Endothelial cell of umbilical vein (primary cell): ENCODE results near the gene JAGN1. TPM values are rescaled to one million over a fixed set of nuclear protein-coding genes. Genes with fewer than 3 reads are reported as not detected.

Experiments
- BruUV-seq: library from RNA; stranded (reverse); fragments of 400-500 nt; replicated peaks from 2 replicates; lab custom pipeline; 2021; lab: Mats Ljungman, UMichigan
- CTCF ChIA-PET: fragments of 300-600, 350-600 bp; sonication (Branson Sonifier 250); formaldehyde crosslinking; loops from one replicate; lab custom pipeline; 2021; ENCODE audit warnings: antibody characterized with exemption, inconsistent platforms; lab: Charles Lee
- POLR2A ChIA-PET: fragments of 300-600, 350-600 bp; sonication (Branson Sonifier 250); formaldehyde crosslinking; loops from one replicate; lab custom pipeline; 2021; ENCODE audit warnings: antibody characterized with exemption, inconsistent platforms; lab: Charles Lee
- DNase-seq: peaks from one replicate; pipeline ENCODE4 v3.0.0-alpha.2; 2011; ENCODE audit warnings: low read depth, low spot score
- FAIRE-seq: peaks from 2 replicates; lab custom pipeline; 2011; peaks lifted over from hg19 to GRCh38; lab: Jason Lieb, UNC
- H2AFZ ChIP-seq: 2 replicates; pipeline ENCODE4 v1.6.0; 2012; ENCODE audit warnings: low read depth, low read length, control low read depth, inconsistent platforms
- H3K27ac ChIP-seq: 2 replicates; pipeline ENCODE4 v1.5.1; 2011; ENCODE audit warnings: low read depth, mild to moderate bottlenecking, control low read depth, low read length, moderate library complexity; ENCODE audit not compliant: insufficient read depth
- H3K27me3 ChIP-seq, 2 experiments: 2 replicates each; pipeline versions ENCODE4 v1.6.0 to v1.6.1; 2011; ENCODE audit warnings: low read length in 2 of 2, mixed read lengths in 1 of 2; ENCODE audit not compliant: control insufficient read depth in 2 of 2, insufficient read depth in 2 of 2
- H3K36me3 ChIP-seq, 2 experiments: 2 replicates in 1 of 2; 3 replicates in 1 of 2; pipeline ENCODE4 v1.5.1; 2011; ENCODE audit warnings: low read length in 2 of 2, mild to moderate bottlenecking in 1 of 2, moderate library complexity in 1 of 2; ENCODE audit not compliant: control insufficient read depth in 2 of 2, insufficient read depth in 2 of 2; ENCODE audit errors: extremely low read depth in 1 of 2
- H3K4me1 ChIP-seq: 3 replicates; pipeline ENCODE4 v1.5.1; 2011; ENCODE audit warnings: mild to moderate bottlenecking, low read length; ENCODE audit not compliant: control insufficient read depth, insufficient read depth; ENCODE audit errors: extremely low read depth
- H3K4me2 ChIP-seq: 2 replicates; pipeline ENCODE4 v1.6.1; 2011; ENCODE audit warnings: low read length, control low read depth, mixed read lengths; ENCODE audit not compliant: insufficient read depth
- H3K4me3 ChIP-seq, 3 experiments: fragments of 200-600 bp in 1 of 3; sonication (generic), shearing (Covaris generic) in 1 of 3; replicated peaks in 1 of 3; 2 replicates each; pipeline ENCODE4 v1.5.1; 2011 to 2016; ENCODE audit warnings: control low read depth in 3 of 3, low read length in 3 of 3, mild to moderate bottlenecking in 2 of 3, inconsistent platforms in 1 of 3, low read depth in 1 of 3, moderate library complexity in 1 of 3; ENCODE audit not compliant: insufficient read depth in 1 of 3
- H3K79me2 ChIP-seq: 2 replicates; pipeline ENCODE4 v1.6.0; 2012; ENCODE audit warnings: low read length, inconsistent platforms; ENCODE audit not compliant: control insufficient read depth, insufficient read depth
- H3K9ac ChIP-seq: replicated peaks from 2 replicates; pipeline ENCODE3; 2011; ENCODE audit warnings: low read length, control low read depth; ENCODE audit not compliant: insufficient read depth; ENCODE audit errors: extremely low read depth
- H3K9me1 ChIP-seq: replicated peaks from 3 replicates; pipeline ENCODE4 v1.6.0; 2011; ENCODE audit warnings: mild to moderate bottlenecking, low read length; ENCODE audit not compliant: control insufficient read depth, insufficient read depth; ENCODE audit errors: extremely low read depth
- H3K9me3 ChIP-seq: replicated peaks from 2 replicates; pipeline ENCODE4 v1.5.1; 2012; ENCODE audit warnings: low read length, inconsistent platforms; ENCODE audit not compliant: control insufficient read depth, insufficient read depth
- H4K20me1 ChIP-seq: replicated peaks from 2 replicates; pipeline ENCODE3; 2011; ENCODE audit warnings: mild to moderate bottlenecking, low read length; ENCODE audit not compliant: control insufficient read depth, insufficient read depth; ENCODE audit errors: extremely low read depth
- CTCF ChIP-seq, 2 donors: IDR thresholded peaks; 1 replicate in 1 of 2; 2 replicates in 1 of 2; pipeline ENCODE4 v1.5.1; 2011; ENCODE audit warnings: low read length in 2 of 2, mild to moderate bottlenecking in 2 of 2, moderate library complexity in 2 of 2, control low read depth in 1 of 2, inconsistent platforms in 1 of 2, low read depth in 1 of 2; ENCODE audit not compliant: insufficient read depth in 1 of 2; ENCODE audit errors: extremely low read depth in 1 of 2
- EZH2 ChIP-seq: IDR thresholded peaks from 2 replicates; pipeline ENCODE4 v1.6.1; 2012; ENCODE audit warnings: borderline replicate concordance, low read depth, mild to moderate bottlenecking, moderate library complexity, low read length, inconsistent platforms; ENCODE audit not compliant: severe bottlenecking
- FOS ChIP-seq: IDR thresholded peaks from 2 replicates; pipeline ENCODE4 v1.6.1; 2011; ENCODE audit warnings: mild to moderate bottlenecking, low read length, moderate library complexity, borderline replicate concordance; ENCODE audit not compliant: insufficient read depth
- GATA2 ChIP-seq: IDR thresholded peaks from 2 replicates; pipeline ENCODE4 v1.7.0; 2011; ENCODE audit warnings: low read depth, mild to moderate bottlenecking, moderate library complexity, mixed read lengths, low read length; ENCODE audit not compliant: insufficient read length, insufficient read depth
- JUN ChIP-seq: IDR thresholded peaks from 2 replicates; pipeline ENCODE4 v1.6.1; 2011; ENCODE audit warnings: borderline replicate concordance, low read depth; ENCODE audit not compliant: insufficient read length, insufficient read depth
- MAX ChIP-seq: IDR thresholded peaks from 2 replicates; pipeline ENCODE4 v1.6.1; 2011; ENCODE audit not compliant: insufficient read depth, insufficient read length
- MYC ChIP-seq: IDR thresholded peaks from one replicate; pipeline ENCODE4 v1.6.1; 2011; ENCODE audit warnings: mild to moderate bottlenecking, low read depth, low read length
- POLR2A ChIP-seq: IDR thresholded peaks from 2 replicates; pipeline ENCODE4 v1.6.1; 2012; ENCODE audit warnings: low read depth, mild to moderate bottlenecking, control low read depth, low read length
- POLR2AphosphoS5 ChIP-seq: IDR thresholded peaks from 2 replicates; pipeline ENCODE4 v1.6.1; 2012; ENCODE audit warnings: low read depth, mild to moderate bottlenecking, control low read depth, low read length, moderate library complexity; ENCODE audit not compliant: insufficient read depth
- dilution Hi-C: fragments of 300-500 bp; cut with MboI; formaldehyde crosslinking; loops from one replicate; pipeline ENCODE4 v1.15.0; 2019; ENCODE audit warnings: low sequenced_read_pairs; ENCODE audit not compliant: extremely low pct_ligation_motif_present
- intact Hi-C: fragments of 100-400 bp; cut with micrococcal nuclease; formaldehyde crosslinking; loops from one replicate; pipeline ENCODE4 v1.10.0; 2022
- polyA plus RNA-seq, 4 experiments: library from polyadenylated mRNA; depleted of rRNA in 3 of 4; stranded (reverse) in 3 of 4; unstranded in 1 of 4; fragments of >200 nt; gene quantifications; 2 replicates each; pipeline versions ENCODE4 v1.2.1 to v1.2.3, GENCODE V29; 2011 to 2012; ENCODE audit warnings: missing spikeins in 1 of 4
- total RNA-seq: library from RNA; stranded (reverse); gene quantifications from 2 replicates; pipeline ENCODE4 v1.2.3, GENCODE V29; 2021

The JAGN1 gene
- total and polyA plus RNA-seq, 2 donors (not counting 3 experiments of a cell fraction or from before 2014, with no cell fraction given) = 29.6 to 46.5 TPM

- H3K27ac ChIP-seq = no peak overlapping the region
- no peaks in the 10 kb centered on the region for H3K27me3 ChIP-seq
- H3K4me1 ChIP-seq = peaks cover 13% of the 10 kb centered on the region
- POLR2A ChIA-PET = no interaction called here
- FAIRE-seq (no peak), DNase-seq (no peak)
- intact Hi-C loops = no loop called here
- no peak overlapping the region for H3K4me3 ChIP-seq
- no TSS peak for BruUV-seq
- no peaks in the 10 kb centered on the region for H3K36me3 ChIP-seq
- H3K4me2 ChIP-seq = no peak overlapping the region
- no peak overlapping the region for H2AFZ ChIP-seq
- no peaks in the 10 kb centered on the region for H4K20me1 ChIP-seq
- H3K79me2 ChIP-seq = no peaks in the 10 kb centered on the region
- CTCF ChIA-PET = no interaction called here
- dilution Hi-C loops = no loop called here
- H3K9me3 ChIP-seq = no peaks in the 10 kb centered on the region
- TF ChIP-seq POLR2A = no peak
- TF ChIP-seq CTCF (IDR thresholded peaks at IDR 0.05; ENCODE audit: extremely low read depth in 1 of 2, insufficient read depth in 1 of 2, low read depth in 1 of 2, low read length in 2 of 2) = no peak
- TF ChIP-seq MYC = no peak
- TF ChIP-seq MAX = no peak
- TF ChIP-seq GATA2 = no peak
- no peak for TF ChIP-seq EZH2
- TF ChIP-seq POLR2AphosphoS5 = no peak
- TF ChIP-seq FOS = no peak
- no peak for TF ChIP-seq JUN
- no peaks in the 10 kb centered on the region for H3K9me1 ChIP-seq
- no peak overlapping the region for H3K9ac ChIP-seq
Observed at GRCh38 chr3:9918261-9919038, 28.0 kb downstream of the JAGN1 start.
